HL-60 (cell line): Measurements from ENCODE around the gene PITPNC1.

Experiments used
- DNase-seq, 2 experiments: peaks; one replicate each; pipeline ENCODE4 v3.0.0-alpha.2; 2010 to 2020; ENCODE audit warnings: low read depth in 1 of 2, low spot score in 1 of 2
- H3K27ac ChIP-seq: fragments of 250-450 bp; sonication (Bioruptor Pico); replicated peaks from 2 replicates; pipeline ENCODE4 v1.5.1; 2020; ENCODE audit warnings: mild to moderate bottlenecking, moderate library complexity
- H3K27me3 ChIP-seq: fragments of 250-450 bp; sonication (Bioruptor Pico); 2 replicates; pipeline ENCODE4 v1.5.1; 2021; ENCODE audit warnings: mild to moderate bottlenecking, moderate library complexity; ENCODE audit not compliant: insufficient read depth, poor library complexity, severe bottlenecking
- H3K4me3 ChIP-seq: replicated peaks from 2 replicates; pipeline ENCODE4 v1.5.1; 2011; ENCODE audit warnings: mild to moderate bottlenecking, control low read depth, low read length; ENCODE audit not compliant: insufficient read depth
- CTCF ChIP-seq: IDR thresholded peaks from one replicate; pipeline ENCODE4 v1.5.1; 2011; ENCODE audit warnings: low read length, control low read depth, inconsistent platforms; ENCODE audit not compliant: insufficient read depth
- GABPA ChIP-seq: IDR thresholded peaks from 2 replicates; pipeline ENCODE4 v1.6.1; 2012; ENCODE audit warnings: low read depth
- POLR2AphosphoS5 ChIP-seq: IDR thresholded peaks from 2 replicates; pipeline ENCODE4 v1.6.1; 2012; ENCODE audit warnings: low read depth
- SPI1 ChIP-seq: IDR thresholded peaks from 2 replicates; pipeline ENCODE4 v1.6.1; 2012; ENCODE audit warnings: low read depth, mild to moderate bottlenecking, borderline replicate concordance
- TF ChIP-seq, protein P1 (sequence below): IDR thresholded peaks from 2 replicates; pipeline ENCODE4 v1.6.1; 2012; ENCODE audit warnings: low read depth; ENCODE audit not compliant: insufficient replicate concordance

PITPNC1 gene

GRCh38 chr17:67411397-67411796 lies 34.3 kb downstream of the PITPNC1 start:
- H3K4me3 ChIP-seq = no peak overlapping the region

GRCh38 chr17:67412032-67412431 lies 35.0 kb downstream of the PITPNC1 start:
- Histone ChIP-seq H3K4me3 (no peak overlapping the region), H3K27me3 (no peaks in the 10 kb centered on the region), H3K27ac (no peak overlapping the region)
- no peak for DNase-seq
- TF ChIP-seq SPI1 (no peak), GABPA (no peak)

More at GRCh38 chr17:67411397-67411796, 34.3 kb downstream of the PITPNC1 start:
- peak in 1 of 2 experiments; percentile 79 for DNase-seq
- H3K27ac ChIP-seq = no peak overlapping the region
- no peaks in the 10 kb centered on the region for H3K27me3 ChIP-seq
- no peak for TF ChIP-seq POLR2AphosphoS5
- TF ChIP-seq SPI1 = peak; percentile 85

DNA sequence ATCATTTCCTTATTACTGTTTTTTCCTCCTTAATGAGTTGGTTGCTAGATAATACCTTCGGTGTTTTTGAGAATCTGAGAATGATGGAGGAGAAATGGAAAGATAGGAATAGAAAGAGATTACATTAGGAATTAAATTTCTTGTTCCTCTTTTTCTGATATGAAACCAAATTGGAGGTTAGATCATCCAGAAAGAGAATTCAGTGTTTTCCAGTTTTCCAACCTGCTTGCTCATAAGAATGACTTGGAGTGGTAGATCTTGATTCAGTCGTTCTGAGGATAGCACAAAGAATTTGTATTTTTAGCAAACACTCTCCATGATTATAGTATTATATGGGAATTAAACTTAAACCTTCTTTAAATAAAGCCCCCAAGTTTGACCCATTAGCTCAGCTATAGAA lies 35.9 kb downstream of the PITPNC1 start:
- Histone ChIP-seq H3K27ac (no peak overlapping the region), H3K4me3 (no peak overlapping the region), H3K27me3 (no peaks in the 10 kb centered on the region)
- DNase-seq = no peak
- TF ChIP-seq, protein P1, sequence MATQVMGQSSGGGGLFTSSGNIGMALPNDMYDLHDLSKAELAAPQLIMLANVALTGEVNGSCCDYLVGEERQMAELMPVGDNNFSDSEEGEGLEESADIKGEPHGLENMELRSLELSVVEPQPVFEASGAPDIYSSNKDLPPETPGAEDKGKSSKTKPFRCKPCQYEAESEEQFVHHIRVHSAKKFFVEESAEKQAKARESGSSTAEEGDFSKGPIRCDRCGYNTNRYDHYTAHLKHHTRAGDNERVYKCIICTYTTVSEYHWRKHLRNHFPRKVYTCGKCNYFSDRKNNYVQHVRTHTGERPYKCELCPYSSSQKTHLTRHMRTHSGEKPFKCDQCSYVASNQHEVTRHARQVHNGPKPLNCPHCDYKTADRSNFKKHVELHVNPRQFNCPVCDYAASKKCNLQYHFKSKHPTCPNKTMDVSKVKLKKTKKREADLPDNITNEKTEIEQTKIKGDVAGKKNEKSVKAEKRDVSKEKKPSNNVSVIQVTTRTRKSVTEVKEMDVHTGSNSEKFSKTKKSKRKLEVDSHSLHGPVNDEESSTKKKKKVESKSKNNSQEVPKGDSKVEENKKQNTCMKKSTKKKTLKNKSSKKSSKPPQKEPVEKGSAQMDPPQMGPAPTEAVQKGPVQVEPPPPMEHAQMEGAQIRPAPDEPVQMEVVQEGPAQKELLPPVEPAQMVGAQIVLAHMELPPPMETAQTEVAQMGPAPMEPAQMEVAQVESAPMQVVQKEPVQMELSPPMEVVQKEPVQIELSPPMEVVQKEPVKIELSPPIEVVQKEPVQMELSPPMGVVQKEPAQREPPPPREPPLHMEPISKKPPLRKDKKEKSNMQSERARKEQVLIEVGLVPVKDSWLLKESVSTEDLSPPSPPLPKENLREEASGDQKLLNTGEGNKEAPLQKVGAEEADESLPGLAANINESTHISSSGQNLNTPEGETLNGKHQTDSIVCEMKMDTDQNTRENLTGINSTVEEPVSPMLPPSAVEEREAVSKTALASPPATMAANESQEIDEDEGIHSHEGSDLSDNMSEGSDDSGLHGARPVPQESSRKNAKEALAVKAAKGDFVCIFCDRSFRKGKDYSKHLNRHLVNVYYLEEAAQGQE = no peak
- TF ChIP-seq SPI1 (no peak), GABPA (no peak), CTCF (no peak), POLR2AphosphoS5 (no peak)

DNA sequence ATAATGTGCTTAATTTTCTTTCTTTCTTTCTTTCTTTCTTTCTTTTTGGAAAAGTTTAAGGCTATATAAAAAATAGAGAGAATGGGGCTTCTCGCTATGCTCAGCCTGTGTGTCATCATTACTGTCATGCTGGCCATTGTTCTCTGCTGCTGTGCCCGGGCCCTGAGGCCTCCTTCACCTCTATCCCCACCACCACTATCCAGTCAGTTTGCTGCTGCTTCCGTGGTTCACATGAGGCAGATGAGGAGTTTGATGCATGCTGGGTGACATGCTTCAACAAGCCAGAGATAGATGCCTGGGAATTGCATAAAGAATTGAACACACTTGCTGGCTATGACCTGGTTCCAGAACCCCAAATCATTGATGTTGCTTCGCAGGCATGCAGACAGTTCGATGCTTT lies 36.3 kb downstream of the PITPNC1 start:
- Histone ChIP-seq H3K27me3 (no peaks in the 10 kb centered on the region), H3K4me3 (no peak overlapping the region), H3K27ac (no peak overlapping the region)
- TF ChIP-seq SPI1 (no peak), POLR2AphosphoS5 (no peak), CTCF (no peak), GABPA (no peak)
- TF ChIP-seq, protein P1 = no peak
- DNase-seq = no peak

DNA sequence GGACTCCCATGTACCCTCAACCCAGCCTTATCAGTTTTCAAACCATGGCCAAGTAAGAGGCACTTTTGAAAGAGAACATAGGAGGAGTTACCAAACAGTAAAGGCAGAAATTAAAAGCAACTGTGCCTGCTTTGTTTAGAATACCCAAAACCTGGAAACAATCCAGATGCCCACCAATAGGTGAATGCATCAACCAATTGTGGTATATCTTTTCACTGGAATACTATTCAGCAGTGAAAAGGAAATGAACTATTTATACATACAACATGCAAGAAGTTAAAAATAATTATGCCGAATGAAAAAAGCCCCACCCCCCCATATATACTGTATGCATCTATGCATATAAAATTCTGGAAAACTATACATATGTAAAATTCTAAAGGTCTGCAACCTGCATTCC lies 37.0 kb downstream of the PITPNC1 start:
- Histone ChIP-seq H3K27me3 (no peaks in the 10 kb centered on the region), H3K27ac (no peak overlapping the region), H3K4me3 (no peak overlapping the region)
- TF ChIP-seq, protein P1 = no peak
- no peak for TF ChIP-seq GABPA
- TF ChIP-seq POLR2AphosphoS5 = no peak
- no peak for TF ChIP-seq SPI1
- TF ChIP-seq CTCF = no peak
- no peak for DNase-seq
